ENCODE measurements around the gene MRTFA. TPM values are rescaled to one million over a fixed set of nuclear protein-coding genes. Genes with fewer than 3 reads are reported as not detected.

Gene MRTFA
- total RNA-seq, 2 donors from 2014 or later: 70.1 to 71.5 TPM

DNA sequence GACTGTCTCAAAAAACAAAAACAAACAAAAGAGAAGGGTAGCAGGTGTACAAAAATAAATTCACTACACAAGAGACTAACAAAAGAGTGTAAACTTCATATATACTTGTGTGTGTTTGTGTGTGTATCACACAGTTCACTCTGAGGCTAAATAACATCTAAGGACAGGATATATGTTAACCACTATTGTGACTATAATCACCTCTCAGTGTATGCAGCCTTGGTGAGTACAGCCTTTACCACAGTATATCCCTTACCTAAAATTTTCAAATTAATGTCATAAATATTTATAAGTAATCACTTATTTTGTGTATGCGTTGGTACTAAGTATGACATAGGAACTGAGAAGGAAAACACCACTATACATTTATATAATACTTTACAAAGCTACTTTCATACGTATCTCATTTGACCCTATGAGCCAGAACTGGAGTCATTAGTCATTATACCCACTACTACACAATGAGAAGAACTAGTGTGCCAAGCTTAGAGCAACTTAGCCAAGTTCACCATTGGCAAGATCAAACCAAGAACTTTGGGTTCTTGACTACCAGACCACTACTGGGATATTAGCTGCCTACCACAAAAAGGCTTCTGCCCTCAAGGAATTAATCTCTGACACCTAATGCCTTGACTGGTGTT, 149.4 kb downstream of the MRTFA start:
- no peak for DNase-seq
- H3K27me3 Mint-ChIP-seq: no peaks in the 10 kb centered on the region
- peaks cover 19% of the 10 kb centered on the region for H3K4me1 Mint-ChIP-seq
- ATAC-seq: no peak
- H3K27ac Mint-ChIP-seq: peak overlapping the region; percentile 81
- H3K9me3 ChIP-seq (ENCODE audit: control insufficient read depth, low read length, poor library complexity, severe bottlenecking): no peaks in the 10 kb centered on the region
- H3K4me3 Mint-ChIP-seq: peak overlapping the region; percentile 21
- no peaks in the 10 kb centered on the region for H3K36me3 Mint-ChIP-seq (ENCODE audit: low read depth)

DNA sequence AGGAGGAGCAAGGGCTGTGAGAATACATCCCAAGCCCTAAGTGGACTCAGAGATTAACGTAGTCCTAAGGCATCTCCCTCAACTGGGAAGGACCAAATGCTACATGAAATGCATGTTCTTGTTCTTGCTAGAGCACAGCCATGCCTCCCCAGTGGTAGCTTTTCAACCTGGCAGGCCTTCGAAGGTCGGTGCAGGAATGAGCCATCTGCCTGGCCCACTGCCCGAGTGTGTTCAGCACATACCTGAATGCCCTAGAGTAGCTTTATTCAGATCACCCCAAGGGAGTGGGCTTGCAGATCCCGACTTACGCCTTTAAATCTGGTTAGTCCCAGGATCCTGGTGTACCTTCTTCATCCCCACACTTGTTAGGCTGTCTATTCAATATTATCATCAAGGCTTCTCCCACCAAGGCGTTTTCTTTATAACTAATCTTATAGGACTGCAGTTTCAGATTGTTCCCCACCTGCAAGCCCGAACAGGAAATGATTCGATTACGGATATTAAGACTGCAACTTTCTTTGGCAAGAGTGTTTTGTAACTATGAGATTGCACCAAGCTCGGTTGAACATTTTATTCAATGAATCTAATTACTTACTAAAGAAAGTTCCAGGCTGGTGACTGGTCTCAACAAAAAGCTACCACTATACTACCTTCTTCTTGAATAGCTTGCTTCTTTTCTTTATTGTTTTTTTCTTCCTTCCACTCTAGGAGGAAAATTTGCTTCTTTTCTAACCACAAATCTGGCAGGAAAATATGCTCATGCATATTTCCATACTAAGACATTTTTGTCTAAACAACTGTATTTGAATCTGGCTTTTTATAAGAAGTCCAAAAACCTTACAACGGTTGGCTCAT, 150.5 kb downstream of the MRTFA start:
- Mint-ChIP-seq H3K27me3 (no peaks in the 10 kb centered on the region), H3K4me3 (no peak overlapping the region), H3K4me1 (peaks cover 21% of the 10 kb centered on the region), H3K36me3 (ENCODE audit: low read depth) (no peaks in the 10 kb centered on the region), H3K27ac (peak overlapping the region; percentile 81)
- no peaks in the 10 kb centered on the region for H3K9me3 ChIP-seq (ENCODE audit: control insufficient read depth, low read length, poor library complexity, severe bottlenecking)
- ATAC-seq: no peak
- no peak for DNase-seq

DNA sequence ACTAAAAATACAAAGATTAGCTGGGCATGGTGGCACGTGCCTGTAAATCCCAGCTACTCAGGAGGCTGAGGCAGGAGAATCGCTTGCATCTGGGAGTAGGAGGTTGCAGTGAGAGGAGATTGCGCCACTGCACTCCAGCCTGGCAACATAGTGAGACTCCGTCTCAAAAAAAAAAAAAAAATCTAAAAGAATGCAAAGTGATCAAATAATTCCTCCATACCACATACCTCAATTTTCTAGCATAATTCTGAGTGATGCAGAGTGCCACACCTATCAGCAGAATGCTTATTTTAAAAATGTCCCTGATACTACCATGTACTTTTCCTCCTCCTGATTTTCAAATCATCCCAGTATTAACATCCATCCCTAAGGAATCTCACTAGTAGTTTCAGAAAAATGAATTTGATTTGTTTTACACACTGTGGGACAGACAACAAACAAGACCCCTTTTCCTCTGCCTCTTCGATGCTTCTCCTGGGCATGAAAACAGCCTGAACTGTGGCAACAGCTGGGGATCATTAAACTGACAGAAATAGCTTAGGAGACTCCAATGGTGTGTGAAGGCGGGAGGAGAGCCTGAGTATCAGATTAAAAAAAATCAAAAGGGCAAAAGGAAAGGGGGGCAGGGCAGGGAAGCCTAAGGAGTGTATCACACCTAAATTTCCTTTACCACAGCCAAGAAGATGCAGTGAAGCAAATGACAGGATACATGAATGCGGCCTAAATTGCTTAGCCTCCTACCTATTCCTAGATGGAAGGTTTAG, 151.4 kb downstream of the MRTFA start:
- H3K4me3 Mint-ChIP-seq: no peak overlapping the region
- H3K27me3 Mint-ChIP-seq: no peaks in the 10 kb centered on the region
- H3K9me3 ChIP-seq (ENCODE audit: control insufficient read depth, low read length, poor library complexity, severe bottlenecking): no peaks in the 10 kb centered on the region
- DNase-seq (no peak), ATAC-seq (no peak)
- no peak overlapping the region for H3K27ac Mint-ChIP-seq
- H3K36me3 Mint-ChIP-seq (ENCODE audit: low read depth): no peaks in the 10 kb centered on the region
- peaks cover 26% of the 10 kb centered on the region for H3K4me1 Mint-ChIP-seq

DNA sequence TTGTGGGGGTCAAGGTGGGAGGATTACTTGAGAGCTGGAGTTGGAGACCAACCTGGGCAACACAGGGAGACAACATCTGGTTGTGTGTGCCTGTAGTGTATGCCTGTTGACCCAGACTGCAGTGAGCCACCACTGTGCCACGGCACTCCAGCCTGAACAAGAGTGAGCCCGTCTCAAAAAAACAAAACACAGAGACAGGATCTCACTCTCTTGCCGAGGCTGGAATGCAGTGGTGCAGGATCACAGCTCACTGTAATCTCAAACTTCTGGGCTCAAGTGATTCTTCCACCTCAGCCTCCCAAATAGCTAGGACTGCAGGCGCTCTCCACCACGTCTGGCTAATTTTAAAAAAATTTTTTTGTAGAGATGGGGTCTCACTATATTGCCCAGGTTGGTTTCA, 153.6 kb downstream of the MRTFA start:
- H3K4me3 Mint-ChIP-seq: no peak overlapping the region
- H3K4me1 Mint-ChIP-seq: peaks cover 30% of the 10 kb centered on the region
- ATAC-seq (no peak), DNase-seq (no peak)
- no peak overlapping the region for H3K27ac Mint-ChIP-seq
- H3K9me3 ChIP-seq (ENCODE audit: control insufficient read depth, low read length, poor library complexity, severe bottlenecking): no peaks in the 10 kb centered on the region
- no peaks in the 10 kb centered on the region for H3K36me3 Mint-ChIP-seq (ENCODE audit: low read depth)
- H3K27me3 Mint-ChIP-seq: no peaks in the 10 kb centered on the region

DNA sequence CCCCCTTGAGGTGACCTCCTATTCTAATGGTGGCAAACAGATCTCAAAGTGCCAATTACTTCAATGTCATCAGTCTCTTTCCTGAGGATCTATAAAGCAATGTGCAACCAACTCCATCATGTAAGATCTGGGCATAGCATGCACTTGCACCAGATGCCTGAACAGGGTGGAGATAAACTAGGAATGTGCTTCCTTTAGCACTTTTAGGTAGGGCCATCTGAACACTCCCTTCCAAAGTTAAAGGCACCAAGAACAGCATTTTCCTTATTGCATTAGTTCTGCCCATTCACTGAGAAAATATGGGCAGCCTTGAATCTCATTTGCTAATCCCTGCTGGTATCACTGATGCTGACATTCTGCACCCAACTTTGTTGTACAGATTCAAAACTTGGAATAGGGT, 154.1 kb downstream of the MRTFA start:
- peaks cover 31% of the 10 kb centered on the region for H3K4me1 Mint-ChIP-seq
- no peaks in the 10 kb centered on the region for H3K27me3 Mint-ChIP-seq
- H3K36me3 Mint-ChIP-seq (ENCODE audit: low read depth): no peaks in the 10 kb centered on the region
- DNase-seq (no peak), ATAC-seq (no peak)
- H3K4me3 Mint-ChIP-seq: no peak overlapping the region
- no peaks in the 10 kb centered on the region for H3K9me3 ChIP-seq (ENCODE audit: control insufficient read depth, low read length, poor library complexity, severe bottlenecking)
- H3K27ac Mint-ChIP-seq: no peak overlapping the region

DNA sequence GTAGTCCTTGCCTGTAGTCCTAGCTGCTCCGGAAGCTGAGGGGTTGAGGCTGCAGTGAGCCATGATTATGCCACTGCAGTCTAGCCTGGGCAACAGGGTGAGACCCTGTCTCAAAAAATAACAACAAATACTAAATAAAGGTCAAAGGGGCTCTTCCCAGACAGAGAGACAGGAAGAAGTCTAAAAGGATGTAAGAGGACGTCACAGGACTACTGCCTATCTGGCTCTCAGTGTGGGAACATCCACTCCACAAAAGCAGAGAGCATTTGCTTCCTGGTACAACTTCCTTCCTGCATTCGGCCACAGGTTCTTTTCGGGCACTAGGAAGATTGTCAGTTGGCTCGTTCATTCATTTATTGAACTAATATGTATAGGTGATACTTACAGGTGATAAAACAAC, 155.5 kb downstream of the MRTFA start:
- DNase-seq (no peak), ATAC-seq (no peak)
- Mint-ChIP-seq H3K4me3 (no peak overlapping the region), H3K36me3 (ENCODE audit: low read depth) (no peaks in the 10 kb centered on the region), H3K4me1 (peaks cover 29% of the 10 kb centered on the region), H3K27ac (no peak overlapping the region), H3K27me3 (no peaks in the 10 kb centered on the region)
- H3K9me3 ChIP-seq (ENCODE audit: control insufficient read depth, low read length, poor library complexity, severe bottlenecking): no peaks in the 10 kb centered on the region

DNA sequence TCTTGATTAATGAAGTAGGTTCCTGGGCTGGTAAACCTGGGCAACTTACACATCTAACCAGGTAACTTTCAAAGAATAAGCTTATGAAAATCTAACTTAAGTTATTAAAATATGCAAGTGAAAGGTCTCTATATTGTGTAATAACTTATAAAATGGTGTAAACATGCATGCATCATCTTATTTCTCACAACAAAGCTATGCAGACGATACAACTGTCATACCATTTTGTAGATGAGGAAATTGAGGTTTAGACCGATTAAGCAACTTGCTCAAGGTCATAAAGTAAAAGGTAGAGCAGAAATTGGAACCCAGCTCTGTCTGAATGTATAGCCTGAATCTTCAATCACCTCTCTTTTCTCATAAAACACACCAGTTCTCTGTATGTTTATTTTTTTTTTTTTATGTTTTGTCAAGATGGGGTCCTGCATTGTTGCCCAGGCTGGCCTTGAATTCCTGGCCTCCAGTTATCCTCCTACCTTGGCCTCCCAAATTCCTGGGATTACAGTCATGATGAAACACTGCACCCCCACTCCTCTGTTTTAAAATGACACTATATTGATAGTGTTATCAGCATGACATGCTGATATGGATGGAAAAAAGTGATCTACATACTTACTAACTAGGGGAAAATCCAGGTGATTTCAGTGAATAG, 156.5 kb downstream of the MRTFA start:
- no peak overlapping the region for H3K27ac Mint-ChIP-seq
- DNase-seq: no peak
- no peaks in the 10 kb centered on the region for H3K27me3 Mint-ChIP-seq
- H3K4me1 Mint-ChIP-seq: peaks cover 23% of the 10 kb centered on the region
- no peaks in the 10 kb centered on the region for H3K36me3 Mint-ChIP-seq (ENCODE audit: low read depth)
- ATAC-seq: no peak
- no peak overlapping the region for H3K4me3 Mint-ChIP-seq
- H3K9me3 ChIP-seq (ENCODE audit: control insufficient read depth, low read length, poor library complexity, severe bottlenecking): no peaks in the 10 kb centered on the region

DNA sequence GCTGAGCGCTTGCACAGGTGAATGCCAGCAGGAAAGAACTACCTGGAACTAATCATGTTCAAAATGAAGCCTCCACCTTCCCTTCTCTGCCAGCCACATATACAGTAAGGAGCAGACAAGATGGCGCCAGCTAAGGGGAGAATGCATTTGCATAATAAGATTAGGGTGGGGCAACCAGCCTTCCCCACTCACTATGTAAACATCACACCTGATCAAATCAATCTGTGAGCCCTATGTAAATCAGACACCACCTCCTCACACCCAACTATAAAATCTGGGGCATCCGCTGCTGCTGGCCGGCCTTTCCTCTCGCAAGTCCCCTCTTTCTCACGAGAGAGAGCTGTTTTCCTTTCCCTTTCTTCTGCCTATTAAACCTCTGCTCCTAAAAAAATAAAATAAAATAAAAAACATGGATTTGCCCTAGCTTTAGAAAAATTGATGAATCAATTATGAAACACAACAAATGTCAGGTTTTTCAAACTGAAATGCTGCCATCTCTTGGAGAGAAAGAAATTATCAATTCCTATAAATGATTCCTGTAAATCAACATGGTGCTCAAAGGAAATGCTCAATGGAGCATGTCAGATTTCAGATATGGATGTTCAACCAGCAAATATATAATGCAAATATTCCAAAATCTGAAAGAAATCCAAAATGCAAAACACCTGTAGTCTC, 157.3 kb downstream of the MRTFA start:
- no peaks in the 10 kb centered on the region for H3K36me3 Mint-ChIP-seq (ENCODE audit: low read depth)
- no peaks in the 10 kb centered on the region for H3K27me3 Mint-ChIP-seq
- no peaks in the 10 kb centered on the region for H3K9me3 ChIP-seq (ENCODE audit: control insufficient read depth, low read length, poor library complexity, severe bottlenecking)
- H3K4me3 Mint-ChIP-seq: no peak overlapping the region
- DNase-seq (no peak), ATAC-seq (no peak)
- no peak overlapping the region for H3K27ac Mint-ChIP-seq
- peaks cover 23% of the 10 kb centered on the region for H3K4me1 Mint-ChIP-seq

DNA sequence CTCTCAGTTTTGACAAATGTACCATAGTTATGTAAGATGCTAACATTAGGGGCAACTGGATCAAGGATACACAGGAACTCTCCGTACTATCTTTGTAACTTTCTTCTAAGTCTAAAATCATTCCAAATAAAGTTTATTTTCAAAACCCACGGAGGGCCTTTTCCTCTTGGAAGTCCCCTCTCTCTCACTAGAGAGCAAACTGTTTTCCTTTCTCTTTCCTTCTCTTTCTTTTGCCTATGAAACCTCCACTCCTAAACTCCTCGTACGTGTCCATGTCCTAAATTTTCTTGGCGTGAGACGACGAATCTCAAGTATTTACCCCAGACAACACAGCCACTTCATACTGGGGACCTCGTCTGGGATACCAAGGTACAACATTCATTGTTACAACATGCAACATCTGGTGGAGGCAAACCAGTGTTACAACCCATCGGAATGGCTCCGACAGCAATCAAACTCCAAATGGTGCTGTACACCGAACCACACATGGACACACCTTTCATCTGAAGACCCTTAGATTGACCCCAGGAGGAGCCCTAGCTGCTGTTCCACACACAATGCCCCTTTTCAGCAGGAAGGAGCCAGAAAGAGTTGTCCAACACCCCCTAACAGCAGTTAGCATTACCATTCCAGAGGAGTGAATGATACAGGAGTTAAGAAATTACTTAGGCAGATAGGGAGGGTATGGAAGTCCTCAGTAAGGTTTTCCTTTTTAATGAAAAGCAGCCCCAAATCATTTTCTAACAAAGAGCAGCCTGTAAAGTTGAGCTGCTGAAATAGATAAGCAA, 158.0 kb downstream of the MRTFA start:
- Mint-ChIP-seq H3K4me3 (no peak overlapping the region), H3K27ac (no peak overlapping the region), H3K4me1 (peaks cover 23% of the 10 kb centered on the region), H3K36me3 (ENCODE audit: low read depth) (no peaks in the 10 kb centered on the region), H3K27me3 (no peaks in the 10 kb centered on the region)
- no peaks in the 10 kb centered on the region for H3K9me3 ChIP-seq (ENCODE audit: control insufficient read depth, low read length, poor library complexity, severe bottlenecking)
- DNase-seq (no peak), ATAC-seq (no peak)

DNA sequence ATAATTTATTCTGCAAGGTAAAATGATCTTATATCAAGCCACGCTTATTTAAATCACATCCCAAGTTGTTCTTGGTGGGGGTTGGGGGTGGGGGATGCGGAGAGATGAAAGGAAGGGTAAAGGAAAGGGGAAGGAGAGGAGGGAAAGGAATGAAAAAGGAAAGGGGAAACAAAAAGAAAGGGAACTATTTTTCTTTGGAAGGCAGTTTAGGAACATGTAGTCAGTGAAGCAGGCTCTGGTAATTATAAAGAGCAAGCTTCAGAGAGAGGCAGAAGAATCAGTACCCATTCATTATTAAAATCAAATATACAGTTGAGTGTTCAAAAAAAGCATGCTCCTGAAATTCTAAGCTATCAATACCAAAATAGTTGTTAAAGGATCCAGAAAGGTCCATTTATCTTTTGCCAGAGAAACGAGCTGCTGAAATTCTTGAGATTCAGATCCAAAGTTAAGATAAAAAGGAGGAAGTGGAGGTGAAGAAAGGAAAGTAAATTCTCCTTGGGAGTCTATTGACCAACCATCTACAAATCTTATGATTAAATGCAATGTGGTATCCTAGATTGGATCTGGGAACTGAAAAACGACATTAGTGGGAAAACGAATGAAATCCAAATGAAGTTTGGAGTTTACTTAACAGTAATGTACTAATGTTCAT, 158.7 kb downstream of the MRTFA start:
- ATAC-seq (no peak), DNase-seq (no peak)
- no peaks in the 10 kb centered on the region for H3K27me3 Mint-ChIP-seq
- H3K27ac Mint-ChIP-seq: peak overlapping the region; percentile 45
- H3K9me3 ChIP-seq (ENCODE audit: control insufficient read depth, low read length, poor library complexity, severe bottlenecking): no peaks in the 10 kb centered on the region
- H3K36me3 Mint-ChIP-seq (ENCODE audit: low read depth): no peaks in the 10 kb centered on the region
- H3K4me3 Mint-ChIP-seq: no peak overlapping the region
- H3K4me1 Mint-ChIP-seq: peaks cover 23% of the 10 kb centered on the region

DNA sequence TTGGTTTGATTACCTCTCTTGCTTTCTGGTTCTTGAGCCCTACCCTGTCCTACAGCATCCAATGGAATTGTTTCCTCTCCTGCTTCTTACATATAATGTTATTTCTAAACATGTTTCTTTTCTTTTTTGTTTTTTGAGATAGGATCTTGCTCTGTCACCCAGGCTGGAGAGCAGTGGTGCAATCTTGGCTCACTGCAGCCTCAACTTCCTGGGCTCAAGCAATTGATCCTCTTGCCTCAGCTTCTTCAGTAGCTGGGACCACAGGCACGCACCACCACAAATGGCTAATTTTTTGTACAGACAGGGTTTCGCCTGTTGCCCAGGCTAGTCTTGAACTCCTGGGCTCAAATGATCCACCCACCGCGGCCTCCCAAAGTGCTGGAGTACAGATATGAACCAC, 160.2 kb downstream of the MRTFA start:
- ATAC-seq (no peak), DNase-seq (no peak)
- Mint-ChIP-seq H3K27me3 (no peaks in the 10 kb centered on the region), H3K4me1 (peaks cover 21% of the 10 kb centered on the region), H3K27ac (peak overlapping the region; percentile 74), H3K36me3 (ENCODE audit: low read depth) (no peaks in the 10 kb centered on the region), H3K4me3 (no peak overlapping the region)
- no peaks in the 10 kb centered on the region for H3K9me3 ChIP-seq (ENCODE audit: control insufficient read depth, low read length, poor library complexity, severe bottlenecking)

DNA sequence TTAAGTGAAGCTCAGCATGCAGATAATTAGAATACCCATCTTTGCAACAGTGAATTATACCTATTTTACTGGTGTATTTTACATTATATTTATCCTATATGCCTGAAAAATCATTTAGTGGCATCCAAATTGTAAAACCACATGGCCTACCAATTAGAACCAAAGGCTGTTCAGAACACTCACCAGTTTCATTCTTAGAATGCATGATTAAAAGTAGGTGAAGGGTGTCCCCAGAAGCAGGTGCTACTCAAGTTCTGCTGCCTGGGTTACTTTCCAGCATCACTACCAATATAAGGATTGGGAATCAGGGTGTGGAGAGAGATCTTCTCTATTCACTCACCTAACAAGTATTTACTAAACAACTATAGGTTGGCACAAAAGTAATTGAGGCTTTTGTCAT, 162.8 kb downstream of the MRTFA start:
- peaks cover 18% of the 10 kb centered on the region for H3K4me1 Mint-ChIP-seq
- H3K4me3 Mint-ChIP-seq: no peak overlapping the region
- ATAC-seq (no peak), DNase-seq (no peak)
- H3K27me3 Mint-ChIP-seq: no peaks in the 10 kb centered on the region
- no peaks in the 10 kb centered on the region for H3K9me3 ChIP-seq (ENCODE audit: control insufficient read depth, low read length, poor library complexity, severe bottlenecking)
- no peaks in the 10 kb centered on the region for H3K36me3 Mint-ChIP-seq (ENCODE audit: low read depth)
- H3K27ac Mint-ChIP-seq: no peak overlapping the region
